ENCODE measurements around the gene C3orf18. TPM values are rescaled to one million over a fixed set of nuclear protein-coding genes. Genes with fewer than 3 reads are reported as not detected.
"Not testable (repeated sequence)": the region's sequence is repeated elsewhere in the genome, so short reads cannot be mapped to it uniquely, and the experiment has no call there.

C3orf18 gene
- total RNA-seq, 1 donor from 2014 or later, result 45.1 TPM

DNA sequence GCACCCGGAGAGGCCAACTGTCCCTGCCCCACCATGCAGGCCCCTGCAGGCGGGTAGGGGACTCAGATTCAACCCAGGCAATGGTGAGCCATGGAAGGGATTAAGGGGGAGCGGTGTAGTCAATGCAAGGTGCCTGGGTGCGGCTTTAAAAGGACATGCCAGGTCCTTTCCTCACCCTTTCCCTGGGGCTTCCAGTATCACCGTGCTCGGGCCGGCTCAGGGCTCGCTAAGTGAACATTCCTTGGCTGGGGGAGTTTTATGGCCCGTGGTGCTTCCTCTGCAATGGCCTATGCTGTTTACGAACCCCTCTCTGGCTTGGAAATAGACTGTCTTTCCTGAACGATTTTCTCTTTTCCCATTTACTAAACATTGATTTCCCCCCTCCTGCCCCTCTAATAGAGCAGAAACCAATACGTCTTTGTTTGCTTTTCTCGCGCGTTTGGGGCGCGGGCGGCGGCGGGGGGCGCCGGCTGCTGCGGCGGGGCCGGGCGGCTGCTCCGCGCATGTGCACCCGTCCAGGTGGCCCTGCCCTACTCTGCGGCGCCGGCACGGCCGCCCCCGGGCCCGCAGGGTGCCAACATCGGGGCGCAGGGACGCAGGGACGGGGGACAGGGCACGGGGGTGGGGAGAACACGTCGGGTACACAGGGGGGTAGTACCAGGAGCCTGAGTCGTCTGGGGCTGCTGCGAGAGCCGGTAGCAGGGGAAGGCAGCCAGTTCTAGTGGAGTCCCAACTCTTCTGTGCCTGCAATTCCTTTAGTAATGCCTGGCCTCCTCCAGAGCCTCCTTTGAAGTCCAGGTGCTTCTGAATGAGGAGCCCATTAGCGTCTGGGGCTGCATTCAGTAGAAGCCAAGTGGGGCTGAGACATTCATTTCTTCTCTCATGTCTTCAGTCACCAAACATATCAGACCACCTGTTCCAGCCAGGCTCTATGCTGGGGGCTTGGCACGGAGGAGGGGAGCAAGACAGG lies 37.3 kb downstream of the C3orf18 start:
- intact Hi-C loops (cut with micrococcal nuclease), result no loop called here

- intact Hi-C loops (cut with micrococcal nuclease), result no loop called here
These were observed 41.6 kb downstream of the C3orf18 start for GRCh38 chr3:50525987-50526386.

- intact Hi-C loops (cut with micrococcal nuclease), result no loop called here
These were observed 42.2 kb downstream of the C3orf18 start for GRCh38 chr3:50525191-50525910.

DNA sequence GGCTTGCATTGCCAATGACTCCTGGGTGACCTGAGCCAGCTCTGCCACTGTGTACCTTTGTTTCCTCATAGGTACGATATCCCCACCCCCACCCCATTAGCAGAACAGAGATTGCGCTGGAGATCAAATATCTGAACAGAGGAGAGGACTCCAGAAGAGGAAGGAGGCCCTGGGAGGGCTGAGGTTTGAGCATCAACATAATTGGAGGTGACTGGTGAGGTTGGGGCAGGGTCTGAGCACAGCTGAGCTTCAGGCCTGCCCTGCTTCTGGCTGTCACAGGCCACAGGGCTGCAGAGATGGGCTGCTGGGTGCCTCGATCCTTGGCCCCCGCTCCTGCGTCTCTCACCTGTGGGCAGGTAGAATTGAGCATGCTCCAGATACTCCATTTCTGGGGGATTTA lies 42.8 kb downstream of the C3orf18 start:
- intact Hi-C loops (cut with micrococcal nuclease), result no loop called here

GRCh38 chr3:50523279-50523811 lies 44.2 kb downstream of the C3orf18 start:
- intact Hi-C loops (cut with micrococcal nuclease), result no loop called here

DNA sequence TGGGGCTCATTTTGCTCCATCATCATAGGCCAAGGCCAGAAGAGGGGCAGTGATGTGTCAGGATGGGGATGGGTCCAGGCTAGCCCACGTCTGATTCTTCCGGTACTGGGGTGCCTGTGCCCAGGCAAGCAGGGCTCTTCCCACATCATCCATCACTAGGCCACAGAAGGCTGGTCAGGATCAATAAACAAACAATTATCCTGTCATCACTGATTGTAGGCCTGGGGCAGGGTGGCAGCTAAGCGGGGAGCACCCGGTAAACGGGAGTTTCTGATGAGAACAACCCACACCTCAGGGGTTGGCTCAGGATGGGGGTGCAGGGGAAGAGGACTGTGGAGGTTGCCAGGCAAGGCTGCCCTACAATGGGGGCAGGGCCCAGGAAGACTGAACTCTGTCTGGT lies 46.0 kb downstream of the C3orf18 start:
- intact Hi-C loops (cut with micrococcal nuclease), result no loop called here

- intact Hi-C loops (cut with micrococcal nuclease), result no loop called here
These were observed 46.7 kb downstream of the C3orf18 start for GRCh38 chr3:50520849-50521248.

DNA sequence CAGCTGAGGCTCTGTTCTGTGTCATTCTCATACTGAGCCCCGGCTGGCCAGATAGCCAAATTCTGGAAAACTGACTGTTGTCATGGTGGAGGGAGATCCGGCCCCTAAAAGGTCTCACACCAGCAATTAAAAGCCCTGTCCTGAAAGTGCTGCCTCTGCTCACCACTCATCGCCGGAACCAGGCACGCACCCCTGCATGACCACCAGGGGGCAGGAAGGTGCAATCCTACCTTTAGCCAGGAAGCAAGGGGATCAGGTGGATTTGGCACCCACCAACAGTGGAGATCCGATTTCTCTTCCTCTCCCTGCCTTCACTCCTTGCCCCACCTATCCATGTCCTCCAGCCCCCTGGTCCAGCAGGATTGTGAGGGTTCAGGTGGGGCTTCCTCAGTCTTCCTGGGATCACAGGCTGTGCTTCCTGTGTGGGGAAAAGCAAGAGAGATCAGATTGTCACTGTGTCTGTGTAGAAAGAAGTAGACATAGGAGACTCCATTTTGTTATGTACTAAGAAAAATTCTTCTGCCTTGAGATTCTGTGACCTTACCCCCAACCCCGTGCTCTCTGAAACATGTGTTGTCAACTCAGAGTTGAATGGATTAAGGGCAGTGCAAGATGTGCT lies 48.0 kb downstream of the C3orf18 start:
- intact Hi-C loops (cut with micrococcal nuclease), result loop anchor here (1.0 kb wide), 1 partner anchor 97 kb away; no protein-coding TSS in a partner anchor

- intact Hi-C loops (cut with micrococcal nuclease), result no loop called here
These were observed 49.1 kb downstream of the C3orf18 start for GRCh38 chr3:50518436-50518835.

- intact Hi-C loops (cut with micrococcal nuclease), result no loop called here
These were observed 49.8 kb downstream of the C3orf18 start for GRCh38 chr3:50517721-50518206.

DNA sequence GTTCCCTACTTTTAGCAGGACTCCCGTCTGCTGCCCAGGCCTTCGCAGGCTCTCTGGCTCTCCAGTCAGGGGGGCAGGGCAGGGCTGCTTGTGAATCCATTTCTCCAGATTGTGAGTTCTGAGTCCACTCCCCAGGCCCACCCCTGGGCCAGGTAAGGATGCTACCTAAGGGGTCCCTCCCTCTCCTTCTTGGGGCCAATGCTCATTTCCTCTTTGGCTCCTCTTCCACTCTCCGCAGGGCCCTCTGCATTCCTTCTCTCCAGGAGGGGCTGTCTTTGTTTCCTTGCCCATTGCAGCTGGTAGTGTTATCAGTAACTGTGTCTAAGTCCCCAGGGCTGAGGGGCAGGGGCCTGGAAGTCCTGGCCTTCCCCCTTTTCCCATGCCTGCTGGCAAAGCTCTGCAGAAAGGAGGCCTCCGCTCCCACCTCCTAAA lies 51.1 kb downstream of the C3orf18 start:
- intact Hi-C loops (cut with micrococcal nuclease), result no loop called here

DNA sequence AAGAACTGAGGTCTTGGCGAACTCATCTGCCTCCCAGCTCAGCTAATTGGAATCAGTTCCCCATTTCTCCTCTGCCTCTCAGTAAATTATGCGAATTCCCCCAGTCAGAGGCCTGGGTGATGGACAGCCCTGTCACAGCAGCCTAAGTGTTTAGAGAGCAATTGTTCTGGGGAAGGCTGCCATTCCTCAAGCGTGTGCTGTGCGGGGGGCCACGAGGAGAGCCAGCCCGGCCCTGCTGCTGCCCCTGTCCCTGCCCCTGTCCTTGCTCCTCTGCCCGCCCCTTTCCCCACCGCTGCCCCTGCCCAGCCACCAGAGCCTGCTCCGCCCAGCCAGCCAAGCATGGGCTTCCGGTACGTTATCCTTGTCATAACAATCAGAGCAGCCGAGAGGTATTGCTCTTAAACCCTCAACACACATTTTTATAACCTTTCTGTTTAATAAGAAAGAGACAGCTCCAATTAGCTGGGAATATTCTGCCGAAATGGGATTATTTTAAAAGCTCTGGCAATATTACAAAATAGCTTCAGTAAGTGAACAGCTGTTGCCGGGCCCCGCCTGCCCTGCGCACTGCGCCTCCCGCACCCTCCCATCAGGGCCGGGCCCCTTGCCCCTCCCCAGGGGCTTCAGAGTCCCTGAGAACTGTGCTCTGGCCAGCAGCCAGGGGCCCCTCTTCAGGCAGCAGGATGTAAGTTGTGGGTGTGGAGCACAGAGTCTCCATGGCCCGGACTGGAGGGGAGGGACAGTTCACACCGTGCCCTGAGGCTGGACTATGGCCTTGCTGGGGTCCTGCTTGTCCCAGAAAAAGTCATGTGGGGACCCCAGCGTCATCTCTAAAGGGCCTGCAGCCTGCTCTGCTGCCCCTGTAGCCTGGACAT lies 51.7 kb downstream of the C3orf18 start:
- intact Hi-C loops (cut with micrococcal nuclease), result no loop called here

- intact Hi-C loops (cut with micrococcal nuclease), result not testable (repeated sequence)
These were observed 54.6 kb downstream of the C3orf18 start for GRCh38 chr3:50512908-50513307.

DNA sequence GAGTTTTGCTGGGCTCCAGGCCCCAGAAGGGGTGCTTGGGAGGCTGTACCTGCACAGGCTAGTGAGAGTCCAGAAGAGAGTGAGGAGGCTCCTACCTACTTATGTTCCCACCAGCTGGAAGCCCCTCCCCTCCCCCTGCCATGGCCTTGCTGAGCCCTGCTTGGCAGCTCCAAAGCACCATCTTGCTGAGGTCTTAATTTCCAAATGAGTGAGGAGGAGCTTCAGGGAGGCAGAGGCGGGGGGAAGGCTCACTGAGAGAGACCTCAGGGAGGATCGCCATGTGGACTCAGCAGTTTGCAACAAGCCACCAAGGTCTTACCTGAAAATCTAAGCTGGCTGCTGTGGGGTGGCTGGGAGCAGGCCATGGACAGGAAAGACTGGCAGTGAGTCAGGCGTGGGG lies 55.4 kb downstream of the C3orf18 start:
- intact Hi-C loops (cut with micrococcal nuclease), result no loop called here

GRCh38 chr3:50510325-50510724 lies 57.2 kb downstream of the C3orf18 start:
- intact Hi-C loops (cut with micrococcal nuclease), result no loop called here

GRCh38 chr3:50509715-50510114 lies 57.8 kb downstream of the C3orf18 start:
- intact Hi-C loops (cut with micrococcal nuclease), result no loop called here

DNA sequence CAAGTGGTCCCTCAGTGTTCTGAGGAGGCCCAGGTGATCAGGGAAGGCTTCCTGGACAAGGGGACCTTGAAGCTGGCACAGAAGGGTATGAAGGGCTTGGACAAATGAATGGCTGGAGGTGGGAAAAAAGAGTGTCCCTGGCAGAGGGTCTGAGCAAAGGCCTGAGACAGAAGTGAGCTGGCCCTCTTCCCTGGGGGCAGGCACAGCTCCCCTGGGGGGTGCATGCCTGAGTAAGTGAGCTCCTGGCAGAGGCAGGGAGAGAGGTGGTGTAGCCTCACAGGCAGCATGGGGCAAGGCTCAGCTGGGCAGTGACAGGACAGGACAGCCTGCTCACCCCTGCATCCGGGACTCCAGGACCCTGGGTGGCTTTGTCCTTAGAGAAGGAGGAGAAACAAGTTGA lies 58.7 kb downstream of the C3orf18 start:
- intact Hi-C loops (cut with micrococcal nuclease), result no loop called here
